Peyer's patch (tissue), 4 donors: Measurements from ENCODE around the gene SERPINB10. TPM values are rescaled to one million over a fixed set of nuclear protein-coding genes. Genes with fewer than 3 reads are reported as not detected.

Source experiments
- DNase-seq, 3 donors: peaks; one replicate each; pipeline ENCODE4 v3.0.0-alpha.2; 2017 to 2019
- H3K27ac ChIP-seq, 4 donors: fragments of 200-600 bp; sonication (generic); one replicate each; pipeline ENCODE4 v1.5.1; 2016 to 2019
- H3K27me3 ChIP-seq, 2 donors: fragments of 200-600 bp; sonication (generic); one replicate each; pipeline ENCODE4 v1.5.1; 2019
- H3K36me3 ChIP-seq, 3 donors: fragments of 200-600 bp; sonication (generic); one replicate each; pipeline ENCODE4 v1.5.1; 2016 to 2019
- H3K4me1 ChIP-seq, 4 donors: fragments of 200-600 bp; sonication (generic); one replicate each; pipeline ENCODE4 v1.5.1; 2016 to 2019
- H3K4me3 ChIP-seq, 4 donors: fragments of 200-600 bp; sonication (generic); 1 replicate in 3 of 4; 2 replicates in 1 of 4; pipeline ENCODE4 v1.5.1; 2016 to 2019; ENCODE audit warnings: mild to moderate bottlenecking in 1 of 4
- H3K9me3 ChIP-seq, 4 donors: fragments of 200-600 bp; sonication (generic); one replicate each; pipeline ENCODE4 v1.5.1; 2016 to 2019; ENCODE audit warnings: mild to moderate bottlenecking in 1 of 4
- POLR2A ChIP-seq, 2 donors: fragments of 450-650 bp; IDR thresholded peaks; one replicate each; pipeline ENCODE4 v1.5.1; 2017; ENCODE audit warnings: antibody characterized with exemption in 2 of 2, mild to moderate bottlenecking in 2 of 2, moderate library complexity in 2 of 2
- total RNA-seq, 4 donors: library from RNA; depleted of rRNA; stranded (reverse); fragments of >200 nt; gene quantifications; one replicate each; pipeline ENCODE4 v1.1.0, GENCODE V29; 2016
- TF ChIP-seq, protein P1 (sequence below), 6 experiments: fragments of 450-650 bp in 4 of 6; fragments of 200-600 bp in 2 of 6; sonication (generic) in 1 of 6; IDR thresholded peaks; one replicate each; pipeline ENCODE4 v1.5.1; 2017 to 2019; ENCODE audit warnings: antibody characterized with exemption in 6 of 6, mild to moderate bottlenecking in 3 of 6, moderate library complexity in 1 of 6

Gene SERPINB10
- total RNA-seq, 4 donors from 2014 or later = not detected

GRCh38 chr18:63868546-63868945 lies 39.2 kb upstream of the SERPINB10 start:
- no peak for DNase-seq
- no peak overlapping the region for H3K27ac ChIP-seq
- TF ChIP-seq, protein P1, sequence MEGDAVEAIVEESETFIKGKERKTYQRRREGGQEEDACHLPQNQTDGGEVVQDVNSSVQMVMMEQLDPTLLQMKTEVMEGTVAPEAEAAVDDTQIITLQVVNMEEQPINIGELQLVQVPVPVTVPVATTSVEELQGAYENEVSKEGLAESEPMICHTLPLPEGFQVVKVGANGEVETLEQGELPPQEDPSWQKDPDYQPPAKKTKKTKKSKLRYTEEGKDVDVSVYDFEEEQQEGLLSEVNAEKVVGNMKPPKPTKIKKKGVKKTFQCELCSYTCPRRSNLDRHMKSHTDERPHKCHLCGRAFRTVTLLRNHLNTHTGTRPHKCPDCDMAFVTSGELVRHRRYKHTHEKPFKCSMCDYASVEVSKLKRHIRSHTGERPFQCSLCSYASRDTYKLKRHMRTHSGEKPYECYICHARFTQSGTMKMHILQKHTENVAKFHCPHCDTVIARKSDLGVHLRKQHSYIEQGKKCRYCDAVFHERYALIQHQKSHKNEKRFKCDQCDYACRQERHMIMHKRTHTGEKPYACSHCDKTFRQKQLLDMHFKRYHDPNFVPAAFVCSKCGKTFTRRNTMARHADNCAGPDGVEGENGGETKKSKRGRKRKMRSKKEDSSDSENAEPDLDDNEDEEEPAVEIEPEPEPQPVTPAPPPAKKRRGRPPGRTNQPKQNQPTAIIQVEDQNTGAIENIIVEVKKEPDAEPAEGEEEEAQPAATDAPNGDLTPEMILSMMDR (IDR thresholded peaks at IDR 0.05) = no peak
- TF ChIP-seq POLR2A (IDR thresholded peaks at IDR 0.05) = no peak
- no peaks in the 10 kb centered on the region for H3K36me3 ChIP-seq
- H3K4me3 ChIP-seq = no peak overlapping the region
- H3K4me1 ChIP-seq = no peaks in the 10 kb centered on the region
- H3K9me3 ChIP-seq = no peaks in the 10 kb centered on the region
- no peaks in the 10 kb centered on the region for H3K27me3 ChIP-seq

DNA sequence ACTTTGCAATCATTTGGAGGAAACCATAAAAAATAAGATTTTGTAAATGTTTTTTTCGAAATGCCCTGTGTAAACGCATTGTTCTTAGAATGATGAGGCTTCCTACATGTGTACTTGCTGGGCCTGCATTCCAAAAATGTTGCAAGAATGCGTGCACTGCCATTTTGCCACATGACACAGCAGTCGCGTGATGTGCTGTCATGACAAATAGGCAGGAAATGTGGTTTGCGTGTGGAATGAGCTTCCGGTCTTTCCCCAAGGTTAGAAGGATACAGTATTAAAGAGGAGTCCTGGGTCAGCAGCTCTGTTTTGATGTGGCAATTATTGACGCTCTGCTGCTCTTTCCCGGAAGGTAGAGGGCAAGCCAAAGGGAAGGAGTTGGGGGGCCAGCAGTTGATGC lies 38.4 kb upstream of the SERPINB10 start:
- no peak overlapping the region for H3K4me3 ChIP-seq
- no peak for DNase-seq
- no peak overlapping the region for H3K27ac ChIP-seq
- no peaks in the 10 kb centered on the region for H3K4me1 ChIP-seq
- H3K9me3 ChIP-seq = no peaks in the 10 kb centered on the region
- H3K36me3 ChIP-seq = no peaks in the 10 kb centered on the region
- no peaks in the 10 kb centered on the region for H3K27me3 ChIP-seq
- TF ChIP-seq, protein P1 (IDR thresholded peaks at IDR 0.05) = no peak
- no peak for TF ChIP-seq POLR2A (IDR thresholded peaks at IDR 0.05)

GRCh38 chr18:63869851-63870250 lies 37.9 kb upstream of the SERPINB10 start:
- Histone ChIP-seq H3K27ac (no peak overlapping the region), H3K4me3 (no peak overlapping the region), H3K27me3 (no peaks in the 10 kb centered on the region), H3K36me3 (no peaks in the 10 kb centered on the region), H3K4me1 (no peaks in the 10 kb centered on the region), H3K9me3 (no peaks in the 10 kb centered on the region)
- TF ChIP-seq POLR2A (IDR thresholded peaks at IDR 0.05) = no peak
- TF ChIP-seq, protein P1 (IDR thresholded peaks at IDR 0.05) = no peak
- no peak for DNase-seq

GRCh38 chr18:63871836-63872235 lies 35.9 kb upstream of the SERPINB10 start:
- TF ChIP-seq POLR2A (IDR thresholded peaks at IDR 0.05) = no peak
- TF ChIP-seq, protein P1 (IDR thresholded peaks at IDR 0.05) = no peak
- no peaks in the 10 kb centered on the region for H3K36me3 ChIP-seq

GRCh38 chr18:63872586-63872985 lies 35.2 kb upstream of the SERPINB10 start:
- H3K27me3 ChIP-seq = no peaks in the 10 kb centered on the region
- no peak overlapping the region for H3K27ac ChIP-seq
- no peak for DNase-seq
- TF ChIP-seq, protein P1 (IDR thresholded peaks at IDR 0.05) = no peak
- TF ChIP-seq POLR2A (IDR thresholded peaks at IDR 0.05) = no peak
- no peaks in the 10 kb centered on the region for H3K9me3 ChIP-seq
- H3K4me3 ChIP-seq = no peak overlapping the region
- no peaks in the 10 kb centered on the region for H3K4me1 ChIP-seq
- H3K36me3 ChIP-seq = no peaks in the 10 kb centered on the region

More at GRCh38 chr18:63871836-63872235, 35.9 kb upstream of the SERPINB10 start:
- Histone ChIP-seq H3K9me3 (no peaks in the 10 kb centered on the region), H3K27ac (no peak overlapping the region), H3K4me3 (no peak overlapping the region), H3K27me3 (no peaks in the 10 kb centered on the region), H3K4me1 (no peaks in the 10 kb centered on the region)
- DNase-seq = no peak

DNA sequence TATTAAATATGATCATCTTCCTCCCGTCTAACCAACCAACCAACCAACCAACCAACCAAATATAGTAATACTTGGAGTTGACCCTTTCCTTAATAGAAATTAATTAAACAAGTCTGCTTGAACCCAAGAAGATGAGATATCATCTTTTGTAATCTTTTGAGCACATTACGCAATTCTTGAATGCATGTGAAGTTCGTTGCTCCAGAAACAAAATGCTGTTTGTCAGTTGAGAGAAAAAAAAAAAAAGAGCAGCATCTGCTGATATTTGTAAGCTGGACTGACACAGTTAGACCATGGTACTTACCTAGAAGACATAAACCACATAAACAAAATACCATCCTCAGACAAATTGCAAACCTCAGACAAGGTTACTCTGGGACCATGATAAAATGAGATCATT lies 29.4 kb upstream of the SERPINB10 start:
- H3K36me3 ChIP-seq = no peaks in the 10 kb centered on the region
- H3K4me1 ChIP-seq = no peaks in the 10 kb centered on the region
- no peak overlapping the region for H3K4me3 ChIP-seq
- no peaks in the 10 kb centered on the region for H3K27me3 ChIP-seq
- H3K9me3 ChIP-seq = no peaks in the 10 kb centered on the region
- TF ChIP-seq, protein P1 (IDR thresholded peaks at IDR 0.05) = no peak
- DNase-seq = no peak
- H3K27ac ChIP-seq = no peak overlapping the region
